IMR-90 (cell line): Measurements from ENCODE around the gene ARSA. TPM values are rescaled to one million over a fixed set of nuclear protein-coding genes. Genes with fewer than 3 reads are reported as not detected.

Experiments
- ATAC-seq: fragments of 200-7000 bp; cut with Tn5 transposase; 2 replicates; pipeline ENCODE4 v1.9.1; 2020; ENCODE audit warnings: low read depth, mild to moderate bottlenecking, moderate library complexity
- BruUV-seq: library from RNA; stranded (reverse); fragments of 400-500 nt; replicated peaks from 2 replicates; lab custom pipeline; 2021; lab: Mats Ljungman, UMichigan
- CTCF ChIA-PET: fragments of 300-600 bp; formaldehyde crosslinking; extraction: SDS; loops from one replicate; lab custom pipeline; 2021; ENCODE audit warnings: antibody characterized with exemption; lab: Yijun Ruan, JAX
- POLR2A ChIA-PET: fragments of 300-600 bp; sonication (Branson Sonifier 250); formaldehyde crosslinking; loops from one replicate; lab custom pipeline; 2022; ENCODE audit warnings: antibody characterized with exemption; ENCODE audit not compliant: unreplicated experiment; lab: Charles Lee
- DNase-seq: peaks from one replicate; pipeline ENCODE4 v3.0.0; 2013
- H2AFZ ChIP-seq: replicated peaks from 2 replicates; pipeline ENCODE3; 2013; ENCODE audit warnings: low read length, mild to moderate bottlenecking; ENCODE audit not compliant: poor library complexity
- H2AK5ac ChIP-seq: 2 replicates; pipeline ENCODE4 v1.6.1; 2013; ENCODE audit warnings: low read depth, low read length, inconsistent platforms
- H2AK9ac ChIP-seq: replicated peaks from 2 replicates; pipeline ENCODE3; 2013; ENCODE audit warnings: mild to moderate bottlenecking, low read depth, low read length, moderate library complexity; ENCODE audit not compliant: poor library complexity
- H2BK120ac ChIP-seq: 2 replicates; pipeline ENCODE4 v1.6.1; 2013; ENCODE audit warnings: low read depth, low read length, inconsistent platforms
- H2BK15ac ChIP-seq: 3 replicates; pipeline ENCODE4 v1.6.1; 2013; ENCODE audit warnings: low read depth, low read length, inconsistent platforms
- H2BK20ac ChIP-seq: 2 replicates; pipeline ENCODE4 v1.6.1; 2013; ENCODE audit warnings: low read depth, mild to moderate bottlenecking, inconsistent platforms, low read length, moderate library complexity
- H2BK5ac ChIP-seq: 2 replicates; pipeline ENCODE4 v1.6.1; 2013; ENCODE audit warnings: mild to moderate bottlenecking, low read depth, low read length, inconsistent platforms; ENCODE audit not compliant: poor library complexity, severe bottlenecking
- H3K14ac ChIP-seq: replicated peaks from 2 replicates; pipeline ENCODE4 v1.6.1; 2013; ENCODE audit warnings: low read depth, low read length, inconsistent platforms
- H3K18ac ChIP-seq: 2 replicates; pipeline ENCODE4 v1.6.1; 2013; ENCODE audit warnings: low read depth, low read length, control low read depth
- H3K23ac ChIP-seq: 2 replicates; pipeline ENCODE4 v1.6.1; 2013; ENCODE audit warnings: low read depth, low read length, inconsistent platforms
- H3K27ac ChIP-seq: 2 replicates; pipeline ENCODE4 v1.5.1; 2013; ENCODE audit warnings: mild to moderate bottlenecking, control low read depth, low read length; ENCODE audit not compliant: insufficient read depth
- H3K27me3 ChIP-seq: 2 replicates; pipeline ENCODE4 v1.6.1; 2013; ENCODE audit warnings: low read length; ENCODE audit not compliant: control insufficient read depth, insufficient read depth
- H3K36me3 ChIP-seq: 2 replicates; pipeline ENCODE4 v1.6.1; 2013; ENCODE audit warnings: low read length, mixed read lengths; ENCODE audit not compliant: control insufficient read depth, insufficient read depth
- H3K4ac ChIP-seq: 2 replicates; pipeline ENCODE4 v1.6.1; 2013; ENCODE audit warnings: low read depth, low read length, inconsistent platforms
- H3K4me1 ChIP-seq: 2 replicates; pipeline ENCODE4 v1.6.1; 2013; ENCODE audit warnings: low read length, mixed read lengths; ENCODE audit not compliant: control insufficient read depth, insufficient read depth
- H3K4me2 ChIP-seq: 2 replicates; pipeline ENCODE4 v1.6.1; 2013; ENCODE audit warnings: low read depth, mild to moderate bottlenecking, control low read depth, low read length, moderate library complexity
- H3K4me3 ChIP-seq: 2 replicates; pipeline ENCODE4 v1.5.1; 2013; ENCODE audit warnings: low read depth, mild to moderate bottlenecking, control low read depth, low read length, moderate library complexity; ENCODE audit not compliant: insufficient read depth
- H3K56ac ChIP-seq: 2 replicates; pipeline ENCODE4 v1.6.1; 2013; ENCODE audit warnings: low read length, inconsistent platforms; ENCODE audit not compliant: insufficient read depth; ENCODE audit errors: extremely low read depth
- H3K79me1 ChIP-seq, 2 experiments: 2 replicates each; pipeline ENCODE4 v1.6.1; 2013; ENCODE audit warnings: low read length in 2 of 2, inconsistent platforms in 1 of 2, low read depth in 1 of 2
- H3K9ac ChIP-seq: 2 replicates; pipeline ENCODE4 v1.6.1; 2013; ENCODE audit warnings: low read depth, low read length, control low read depth
- H3K9me1 ChIP-seq: 2 replicates; pipeline ENCODE4 v1.6.1; 2013; ENCODE audit warnings: low read length, inconsistent platforms; ENCODE audit not compliant: insufficient read depth
- H3K9me3 ChIP-seq: 2 replicates; pipeline ENCODE4 v1.6.1; 2013; ENCODE audit warnings: low read length; ENCODE audit not compliant: control insufficient read depth, insufficient read depth
- H4K20me1 ChIP-seq: 2 replicates; pipeline ENCODE4 v1.6.1; 2013; ENCODE audit warnings: low read length, inconsistent platforms; ENCODE audit not compliant: insufficient read depth
- H4K5ac ChIP-seq: 2 replicates; pipeline ENCODE4 v1.6.1; 2013; ENCODE audit warnings: mild to moderate bottlenecking, low read depth, low read length, control low read depth
- H4K8ac ChIP-seq, 2 experiments: 2 replicates each; pipeline ENCODE4 v1.6.1; 2013; ENCODE audit warnings: low read depth in 2 of 2, low read length in 2 of 2, control low read depth in 1 of 2, inconsistent platforms in 1 of 2
- H4K91ac ChIP-seq: 2 replicates; pipeline ENCODE4 v1.6.1; 2013; ENCODE audit warnings: low read depth, low read length, inconsistent platforms; ENCODE audit not compliant: insufficient read depth
- MXI1 ChIP-seq: IDR thresholded peaks from 2 replicates; pipeline ENCODE4 v1.6.1; 2012; ENCODE audit warnings: low read depth, mild to moderate bottlenecking, low read length, moderate library complexity, borderline replicate concordance
- NFE2L2 ChIP-seq: fragments of 150-350 bp; IDR thresholded peaks from 2 replicates; pipeline ENCODE4 v1.6.1; 2016; ENCODE audit warnings: low read depth, mild to moderate bottlenecking, low read length
- POLR2A ChIP-seq: IDR thresholded peaks from 2 replicates; pipeline ENCODE4 v1.6.1; 2012; ENCODE audit warnings: mild to moderate bottlenecking, low read depth, low read length
- RCOR1 ChIP-seq: IDR thresholded peaks from 2 replicates; pipeline ENCODE4 v1.6.1; 2012; ENCODE audit warnings: mild to moderate bottlenecking, low read length, improper control_type of control experiment; ENCODE audit not compliant: insufficient replicate concordance
- SMC3 ChIP-seq: fragments of 150-350 bp; IDR thresholded peaks from 2 replicates; pipeline ENCODE4 v1.6.1; 2016; ENCODE audit warnings: low read depth, mild to moderate bottlenecking, antibody characterized with exemption, low read length, moderate library complexity
- WGBS, 2 experiments: methylation state at CpG; one replicate each; pipeline versions ENCODE4 v1.1.5 to v1.1.7; 2013; ENCODE audit warnings: missing lambda C conversion rate in 2 of 2; ENCODE audit not compliant: insufficient read length in 1 of 2; ENCODE audit errors: extremely low coverage in 2 of 2; 5-methylcytosine and 5-hydroxymethylcytosine counted together
- dilution Hi-C: fragments of 300-500 bp; cut with HindIII; formaldehyde crosslinking; loops from one replicate; pipeline ENCODE4 v1.14.3; 2018; ENCODE audit warnings: low sequenced_read_pairs; ENCODE audit not compliant: unreplicated experiment
- in situ Hi-C: fragments of 300-500 bp; cut with MboI; formaldehyde crosslinking; loops from 3 replicates; pipeline ENCODE4 v1.14.3; 2019; ENCODE audit warnings: low sequenced_read_pairs, inconsistent platforms, mixed read lengths
- intact Hi-C: fragments of 100-400 bp; cut with micrococcal nuclease; formaldehyde crosslinking; loops from 2 replicates; pipeline ENCODE4 v1.10.0; 2022
- polyA plus RNA-seq, 3 experiments: library from polyadenylated mRNA; depleted of rRNA; stranded (reverse); fragments of >200 nt; gene quantifications; 2 replicates each; pipeline ENCODE4 v1.2.3, GENCODE V29; 2012; ENCODE audit warnings: low replicate concordance in 1 of 3
- total RNA-seq: library from RNA; depleted of rRNA; stranded (reverse); fragments of >200 nt; gene quantifications from 2 replicates; pipeline ENCODE4 v1.2.3, GENCODE V29; 2012

ARSA gene
- total and polyA plus RNA-seq, 2 of the 4 experiments (the other 2 are of a cell fraction), result 3.4 to 24.2 TPM

DNA sequence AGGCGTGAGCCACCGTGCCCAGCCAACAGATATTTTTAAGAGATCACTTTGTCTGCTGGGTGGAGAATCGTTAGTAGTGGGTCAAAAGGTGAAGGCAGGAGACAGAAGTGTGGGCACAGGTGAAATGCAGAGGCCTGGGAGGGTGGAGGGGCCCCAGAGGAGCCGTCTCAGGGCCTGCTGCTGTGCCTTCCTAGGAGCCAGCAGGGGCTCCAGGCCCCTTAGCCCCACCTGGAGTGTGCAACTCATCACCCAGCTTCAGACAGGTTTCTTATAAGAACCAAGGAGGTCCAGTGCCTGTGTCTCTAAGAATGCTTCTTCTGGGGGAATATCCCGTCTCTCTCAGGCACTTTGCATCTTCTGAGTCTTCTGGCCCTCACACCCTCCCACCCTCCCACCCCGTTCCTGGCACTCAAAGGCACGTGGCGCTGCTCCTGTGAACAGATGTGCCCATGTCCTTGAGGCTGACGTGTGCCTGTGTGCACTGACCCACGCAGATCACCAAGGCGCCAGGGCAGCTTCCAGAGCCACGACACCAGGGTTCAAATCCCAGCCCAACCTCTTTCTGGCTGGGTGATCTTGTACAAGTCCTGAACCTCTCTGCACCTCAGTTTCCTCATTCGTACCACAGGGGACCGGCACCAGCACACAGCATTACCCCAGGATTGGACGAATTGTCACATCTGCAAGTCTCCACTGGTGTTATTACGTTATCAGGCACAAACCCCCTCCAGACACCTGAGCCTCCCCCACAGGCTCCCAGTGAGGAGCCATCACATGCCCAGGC lies 3.4 kb downstream of the ARSA start:
- in situ Hi-C loops, result no loop called here
- H2BK120ac ChIP-seq, result no peak overlapping the region
- no peaks in the 10 kb centered on the region; the same call in 1 of the 2 replicates for H3K27me3 ChIP-seq
- H3K9ac ChIP-seq, result no peak overlapping the region
- no peak overlapping the region for H2BK15ac ChIP-seq
- H3K4ac ChIP-seq, result no peak overlapping the region
- no peak for ATAC-seq
- no peak overlapping the region for H3K23ac ChIP-seq
- H3K4me2 ChIP-seq, result no peak overlapping the region
- BruUV-seq, result no TSS peak
- H3K4me3 ChIP-seq, result no peak overlapping the region
- WGBS, 2 experiments, result 95% methylated on average over 10 of the region's 16 CpGs; no CpG with 5 or more reads in 1 of the 2 experiments
- peaks cover 16% of the 10 kb centered on the region; the same call in 1 of the 2 replicates for H3K4me1 ChIP-seq
- no peaks in the 10 kb centered on the region for H3K9me3 ChIP-seq
- peaks cover 9% of the 10 kb centered on the region for H3K9me1 ChIP-seq
- no peak overlapping the region for H3K56ac ChIP-seq
- TF ChIP-seq MXI1, result no peak
- no peak for TF ChIP-seq RCOR1
- TF ChIP-seq NFE2L2, result no peak
- no peak for TF ChIP-seq POLR2A
- TF ChIP-seq SMC3, result no peak
- H3K18ac ChIP-seq, result no peak overlapping the region
- no peak overlapping the region for H4K5ac ChIP-seq
- CTCF ChIA-PET, result no interaction called here
- DNase-seq, result no peak
- no peak overlapping the region for H2AK5ac ChIP-seq
- peaks cover 6 to 24% of the 10 kb centered on the region in 2 experiments; a peak in 2 of 4 replicates for H3K79me1 ChIP-seq
- no peak overlapping the region for H3K27ac ChIP-seq
- no peak overlapping the region for H2BK5ac ChIP-seq
- no peak overlapping the region for H4K8ac ChIP-seq
- no peak overlapping the region for H2BK20ac ChIP-seq
- H2AFZ ChIP-seq, result no peak overlapping the region
- H3K14ac ChIP-seq, result no peak overlapping the region
- H4K91ac ChIP-seq, result no peak overlapping the region
- dilution Hi-C loops, result no loop called here
- POLR2A ChIA-PET, result no interaction called here
- H2AK9ac ChIP-seq, result no peak overlapping the region
- intact Hi-C loops, result loop anchor here (5.0 kb wide), 2 partner anchors 47 to 68 kb away; partner anchors contain the start of gene CPT1B
- peaks cover 2% of the 10 kb centered on the region; the same call in 1 of the 2 replicates for H3K36me3 ChIP-seq
- H4K20me1 ChIP-seq, result peaks cover 9% of the 10 kb centered on the region
